Chondrocyte (in vitro differentiated cells): ENCODE results near the gene TAB2. TPM values are rescaled to one million over a fixed set of nuclear protein-coding genes. Genes with fewer than 3 reads are reported as not detected.

Experiments
- DNase-seq: peaks from one replicate; pipeline ENCODE4 v3.0.0; 2021; ENCODE audit warnings: mixed read lengths, low spot score
- H3K27ac Mint-ChIP-seq: one replicate; pipeline ENCODE4 v1.8.0; 2021; ENCODE audit warnings: mild to moderate bottlenecking, moderate library complexity, mixed read lengths; ENCODE audit not compliant: unreplicated experiment
- H3K27me3 Mint-ChIP-seq: 2 replicates; pipeline ENCODE4 v1.8.0; 2021; ENCODE audit warnings: low read depth, mixed read lengths
- H3K36me3 Mint-ChIP-seq: 2 replicates; pipeline ENCODE4 v1.8.0; 2021; ENCODE audit warnings: low read depth, mixed read lengths
- H3K4me1 Mint-ChIP-seq: 2 replicates; pipeline ENCODE4 v1.8.0; 2021; ENCODE audit warnings: low read depth, mild to moderate bottlenecking, mixed read lengths
- H3K4me3 Mint-ChIP-seq: one replicate; pipeline ENCODE4 v1.8.0; 2021; ENCODE audit warnings: mild to moderate bottlenecking, moderate library complexity, mixed read lengths; ENCODE audit not compliant: unreplicated experiment
- H3K9me3 Mint-ChIP-seq: 2 replicates; pipeline ENCODE4 v1.8.0; 2021; ENCODE audit warnings: low read depth, mixed read lengths
- total RNA-seq: library from RNA; stranded (reverse); gene quantifications from 3 replicates; pipeline ENCODE4 v1.2.1, GENCODE V29; 2021
- TF ChIP-seq, protein P1 (sequence below): fragments of 200-600 bp; sonication (generic); IDR thresholded peaks from 2 replicates; pipeline ENCODE4 v1.5.0; 2021; ENCODE audit warnings: antibody characterized with exemption, mild to moderate bottlenecking, moderate library complexity

TAB2 gene
- total RNA-seq, 1 donor from 2014 or later, result 54.9 TPM

DNA sequence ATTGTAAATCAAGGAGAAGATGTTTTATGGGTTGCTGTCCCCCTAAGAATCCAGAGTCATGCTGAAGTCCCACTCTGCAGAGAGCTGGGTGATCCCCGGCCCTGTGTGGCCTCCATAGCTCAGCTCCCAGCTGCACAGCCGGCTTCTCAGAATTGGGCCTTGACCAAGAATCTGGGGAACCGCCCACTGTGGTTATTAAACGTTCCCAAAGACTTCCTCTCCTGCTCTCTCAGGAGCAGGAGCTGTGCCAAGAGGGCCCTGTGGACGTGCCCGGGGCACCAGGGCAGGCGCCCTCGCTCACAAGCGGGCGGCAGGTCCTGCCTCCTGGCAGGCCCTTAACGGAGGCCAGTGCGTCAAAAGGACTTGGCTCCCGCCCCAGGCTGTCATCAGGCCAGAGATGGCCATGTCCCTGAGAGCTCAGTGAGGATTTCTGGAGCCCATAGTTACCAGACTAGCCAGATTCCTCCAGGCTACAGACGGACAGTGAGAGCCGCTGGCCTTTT lies 136.9 kb downstream of the TAB2 start:
- Mint-ChIP-seq H3K4me1 (peaks cover 17% of the 10 kb centered on the region), H3K27me3 (peaks cover 8% of the 10 kb centered on the region), H3K27ac (no peak overlapping the region), H3K9me3 (no peaks in the 10 kb centered on the region), H3K4me3 (no peak overlapping the region), H3K36me3 (no peaks in the 10 kb centered on the region)
- TF ChIP-seq, protein P1, sequence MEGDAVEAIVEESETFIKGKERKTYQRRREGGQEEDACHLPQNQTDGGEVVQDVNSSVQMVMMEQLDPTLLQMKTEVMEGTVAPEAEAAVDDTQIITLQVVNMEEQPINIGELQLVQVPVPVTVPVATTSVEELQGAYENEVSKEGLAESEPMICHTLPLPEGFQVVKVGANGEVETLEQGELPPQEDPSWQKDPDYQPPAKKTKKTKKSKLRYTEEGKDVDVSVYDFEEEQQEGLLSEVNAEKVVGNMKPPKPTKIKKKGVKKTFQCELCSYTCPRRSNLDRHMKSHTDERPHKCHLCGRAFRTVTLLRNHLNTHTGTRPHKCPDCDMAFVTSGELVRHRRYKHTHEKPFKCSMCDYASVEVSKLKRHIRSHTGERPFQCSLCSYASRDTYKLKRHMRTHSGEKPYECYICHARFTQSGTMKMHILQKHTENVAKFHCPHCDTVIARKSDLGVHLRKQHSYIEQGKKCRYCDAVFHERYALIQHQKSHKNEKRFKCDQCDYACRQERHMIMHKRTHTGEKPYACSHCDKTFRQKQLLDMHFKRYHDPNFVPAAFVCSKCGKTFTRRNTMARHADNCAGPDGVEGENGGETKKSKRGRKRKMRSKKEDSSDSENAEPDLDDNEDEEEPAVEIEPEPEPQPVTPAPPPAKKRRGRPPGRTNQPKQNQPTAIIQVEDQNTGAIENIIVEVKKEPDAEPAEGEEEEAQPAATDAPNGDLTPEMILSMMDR, result no peak
- no peak for DNase-seq

DNA sequence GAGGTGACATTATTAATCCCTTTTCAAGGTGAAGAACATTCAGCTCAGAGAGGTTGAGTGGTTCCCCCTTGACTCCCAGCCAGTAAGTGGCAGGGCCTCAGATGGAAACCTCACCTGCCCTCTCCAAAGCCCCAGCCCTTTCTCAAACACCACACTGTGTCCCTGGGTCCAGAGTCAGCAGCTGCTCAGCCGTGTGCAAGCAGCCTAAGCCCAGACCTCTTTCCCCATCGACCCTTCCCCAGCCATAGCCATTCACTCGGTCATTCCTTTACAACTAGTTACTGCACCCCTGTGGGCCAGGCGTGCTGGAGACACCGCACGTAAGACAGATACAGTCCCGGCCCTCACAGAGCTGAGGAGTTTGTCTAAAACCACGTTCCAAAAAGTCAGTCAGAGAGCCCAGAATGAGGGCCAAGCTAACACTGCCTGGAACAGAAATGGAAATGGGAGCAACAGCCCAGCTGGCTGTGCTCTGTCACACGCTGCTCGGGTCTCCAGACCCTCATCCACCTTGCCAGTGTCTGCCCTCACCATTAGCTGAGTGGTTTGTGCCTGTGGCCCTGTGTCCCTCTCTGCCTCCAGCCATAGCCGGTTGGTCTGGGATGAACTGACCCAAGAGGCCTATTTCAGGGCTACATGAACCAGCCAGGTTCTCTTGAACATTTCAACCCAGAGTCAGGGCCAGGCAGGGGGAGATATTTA lies 137.7 kb downstream of the TAB2 start:
- Mint-ChIP-seq H3K4me3 (no peak overlapping the region), H3K27ac (no peak overlapping the region), H3K4me1 (peaks cover 17% of the 10 kb centered on the region), H3K27me3 (peaks cover 6% of the 10 kb centered on the region), H3K36me3 (no peaks in the 10 kb centered on the region), H3K9me3 (no peaks in the 10 kb centered on the region)
- DNase-seq, result no peak
- TF ChIP-seq, protein P1, result no peak

DNA sequence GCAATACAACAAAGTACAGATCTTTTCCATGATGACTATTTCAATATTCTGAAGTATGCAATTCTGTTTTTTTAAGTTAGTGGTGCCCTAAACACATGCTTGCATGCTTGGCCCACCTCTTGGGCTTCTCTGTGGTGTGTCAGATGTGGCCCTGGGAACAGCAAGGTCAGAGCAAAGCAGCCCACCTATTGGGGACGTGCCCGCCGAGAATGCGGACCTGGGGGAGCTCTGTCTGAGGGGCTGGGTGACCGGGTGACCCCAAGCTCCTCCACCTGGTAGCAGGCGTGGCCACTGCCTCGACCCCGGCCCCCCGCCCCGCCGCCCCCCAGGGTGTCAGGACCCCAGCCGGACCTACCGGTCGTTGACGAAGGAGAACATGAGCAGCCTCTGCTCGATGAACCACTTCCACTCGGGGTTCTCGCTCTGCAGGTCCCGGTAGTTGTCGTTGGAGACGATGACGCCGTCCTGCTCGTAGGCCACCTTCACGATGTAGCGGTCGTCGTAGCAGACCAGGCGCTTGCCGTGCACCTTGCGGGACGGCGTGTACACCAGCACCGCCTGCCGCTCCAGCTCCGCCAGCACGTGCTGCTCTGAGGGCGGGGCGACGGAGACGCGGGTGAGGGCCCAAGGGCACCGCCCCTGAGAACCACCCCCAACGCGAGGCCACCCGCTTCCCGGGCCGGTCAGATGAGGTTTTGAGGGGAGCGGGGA lies 139.0 kb downstream of the TAB2 start:
- Mint-ChIP-seq H3K27ac (no peak overlapping the region), H3K9me3 (no peaks in the 10 kb centered on the region), H3K4me3 (no peak overlapping the region), H3K4me1 (peaks cover 17% of the 10 kb centered on the region), H3K36me3 (no peaks in the 10 kb centered on the region), H3K27me3 (peaks cover 6% of the 10 kb centered on the region)
- TF ChIP-seq, protein P1, result no peak
- DNase-seq, result no peak

DNA sequence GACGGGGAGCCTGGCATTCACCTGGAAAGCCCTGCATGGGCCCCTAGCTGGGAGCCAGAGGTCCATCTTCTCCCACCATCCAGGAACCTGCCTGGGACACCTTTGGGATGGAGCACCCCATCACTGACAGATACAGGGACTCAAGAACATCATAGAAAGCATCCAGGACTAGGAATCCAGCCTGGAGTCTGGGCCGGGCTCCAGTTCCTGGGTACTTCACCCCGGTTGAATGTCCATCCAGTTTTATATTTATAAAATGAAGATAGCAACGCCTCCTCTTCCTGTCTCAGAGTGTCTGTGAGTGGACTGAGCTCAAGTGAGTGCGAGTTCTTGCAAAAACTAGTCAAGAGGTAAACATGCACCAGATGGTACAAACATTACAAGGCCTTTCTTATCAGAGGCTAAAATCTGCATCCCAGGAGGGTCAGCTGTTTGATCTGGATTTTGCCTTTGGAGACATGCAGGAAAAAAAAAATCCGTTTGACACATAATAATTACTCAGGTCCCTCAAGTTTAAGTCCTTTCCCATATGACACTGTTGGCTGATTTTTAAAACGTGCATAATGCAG lies 139.9 kb downstream of the TAB2 start:
- DNase-seq, result no peak
- no peaks in the 10 kb centered on the region for H3K9me3 Mint-ChIP-seq
- peaks cover 6% of the 10 kb centered on the region for H3K27me3 Mint-ChIP-seq
- H3K36me3 Mint-ChIP-seq, result no peaks in the 10 kb centered on the region
- no peak overlapping the region for H3K27ac Mint-ChIP-seq
- H3K4me1 Mint-ChIP-seq, result peaks cover 17% of the 10 kb centered on the region
- TF ChIP-seq, protein P1, result no peak
- no peak overlapping the region for H3K4me3 Mint-ChIP-seq

DNA sequence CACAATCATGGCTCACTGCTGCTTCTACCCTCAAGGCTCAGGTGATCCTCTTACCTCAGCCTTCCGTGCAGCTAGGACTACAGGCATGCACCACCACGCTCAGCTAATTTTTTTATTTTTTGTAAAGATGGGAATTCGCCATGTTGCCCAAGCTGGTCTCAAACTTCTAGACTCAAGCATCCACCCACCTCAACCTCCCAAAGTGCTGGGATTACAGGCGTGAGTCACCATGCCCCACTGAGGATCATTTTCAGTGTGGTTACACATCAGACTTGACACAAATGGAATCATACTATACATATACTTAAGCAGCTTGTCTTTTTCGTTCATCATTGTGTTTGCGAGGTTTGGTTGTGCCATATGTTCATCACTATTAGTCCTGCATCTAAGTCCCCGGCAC lies 140.7 kb downstream of the TAB2 start:
- no peaks in the 10 kb centered on the region for H3K9me3 Mint-ChIP-seq
- peaks cover 6% of the 10 kb centered on the region for H3K27me3 Mint-ChIP-seq
- H3K36me3 Mint-ChIP-seq, result no peaks in the 10 kb centered on the region
- no peak for DNase-seq
- TF ChIP-seq, protein P1, result no peak
- H3K4me1 Mint-ChIP-seq, result peaks cover 17% of the 10 kb centered on the region
- H3K27ac Mint-ChIP-seq, result no peak overlapping the region
- no peak overlapping the region for H3K4me3 Mint-ChIP-seq
